ENCODE measurements around the gene FNDC1.
"Not testable (repeated sequence)": the region's sequence is repeated elsewhere in the genome, so short reads cannot be mapped to it uniquely, and the experiment has no call there.

Gene FNDC1

DNA sequence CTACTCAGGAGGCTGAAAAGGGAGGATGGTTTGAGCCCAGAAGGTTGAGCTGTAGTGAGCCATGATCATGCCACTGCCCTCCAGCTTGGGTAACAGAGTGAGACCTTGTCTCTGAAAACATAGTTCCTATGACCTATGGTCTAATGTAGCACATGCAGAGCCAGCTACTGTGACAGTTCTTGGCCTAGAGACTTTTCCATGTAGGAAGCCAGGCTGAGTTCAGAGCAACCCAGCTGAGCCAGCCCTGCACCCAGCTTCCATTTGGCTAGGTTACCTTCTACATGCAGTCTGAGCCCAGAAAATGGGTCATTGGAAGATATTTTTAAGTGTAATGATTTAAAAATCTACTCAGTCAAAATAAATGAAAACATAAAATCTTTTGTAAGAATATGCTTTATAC lies 92.8 kb downstream of the FNDC1 start:
- DNase-seq, result no peak

DNA sequence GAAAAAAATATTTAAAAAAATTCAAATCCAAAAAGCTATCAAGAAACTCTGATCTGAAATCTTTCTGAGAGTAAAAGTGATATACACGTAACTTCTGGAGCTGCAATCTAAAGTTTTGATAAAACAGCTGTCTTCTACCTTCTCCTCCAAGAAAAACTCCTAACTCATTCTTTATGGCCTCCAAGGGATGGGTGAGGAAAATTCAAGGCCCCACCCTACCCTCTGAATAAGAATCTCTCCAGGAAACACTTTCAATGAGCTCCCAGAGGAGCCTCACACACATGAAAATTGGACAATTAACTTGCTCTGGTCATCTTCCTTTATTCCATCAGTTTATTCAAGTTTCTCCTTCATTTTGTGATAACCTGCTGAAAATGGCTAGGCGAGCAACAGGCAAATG lies 93.4 kb downstream of the FNDC1 start:
- no peak for DNase-seq

DNA sequence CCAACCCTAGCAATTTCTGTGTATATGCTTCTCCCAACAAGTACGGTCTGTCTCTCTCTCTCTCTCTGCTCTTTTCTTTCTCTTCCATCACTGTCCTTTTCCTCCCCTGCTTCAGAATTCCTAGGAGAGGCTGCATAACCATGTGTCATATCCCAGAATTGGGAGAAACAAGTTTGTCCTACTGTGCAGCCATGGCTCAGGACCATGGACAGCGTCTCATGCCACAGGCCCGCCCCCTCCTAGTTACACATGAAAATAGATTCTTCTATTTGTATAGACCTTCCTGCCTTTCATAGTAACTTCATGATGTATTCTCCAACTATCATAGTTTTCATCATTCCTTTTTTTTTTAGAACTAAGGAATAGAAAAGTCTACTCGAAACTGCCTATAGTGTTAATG lies 98.0 kb downstream of the FNDC1 start:
- no peak for DNase-seq

GRCh38 chr6:159268511-159268910 lies 99.3 kb downstream of the FNDC1 start:
- DNase-seq, result no peak

GRCh38 chr6:159271257-159271656 lies 102.1 kb downstream of the FNDC1 start:
- no peak for DNase-seq

- no peak for DNase-seq
These were observed 109.4 kb downstream of the FNDC1 start for GRCh38 chr6:159278626-159279025.

DNA sequence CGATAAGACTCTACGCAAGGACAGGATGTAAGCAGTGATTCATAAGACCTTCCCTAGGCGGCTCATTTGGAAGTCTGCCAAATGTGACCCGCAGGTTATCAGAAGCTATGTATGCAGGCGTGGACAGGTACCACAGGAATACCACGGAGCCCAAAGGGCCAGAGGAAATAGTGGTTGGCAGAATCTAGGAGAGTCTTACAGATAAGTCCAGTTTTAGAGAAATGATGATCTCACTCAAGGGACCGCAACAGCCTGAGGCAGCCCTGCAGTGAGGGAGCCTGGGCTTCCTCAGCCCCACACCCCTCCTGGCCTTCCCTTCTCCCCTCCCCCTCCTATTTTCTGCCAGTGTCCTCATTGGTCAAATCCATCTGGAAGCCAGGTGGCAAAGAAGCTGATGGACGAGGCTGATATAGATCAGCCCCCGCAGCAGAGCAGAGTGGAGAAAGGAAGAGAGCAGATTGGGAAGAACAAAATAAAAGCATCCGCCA lies 110.6 kb downstream of the FNDC1 start:
- DNase-seq, result no peak

DNA sequence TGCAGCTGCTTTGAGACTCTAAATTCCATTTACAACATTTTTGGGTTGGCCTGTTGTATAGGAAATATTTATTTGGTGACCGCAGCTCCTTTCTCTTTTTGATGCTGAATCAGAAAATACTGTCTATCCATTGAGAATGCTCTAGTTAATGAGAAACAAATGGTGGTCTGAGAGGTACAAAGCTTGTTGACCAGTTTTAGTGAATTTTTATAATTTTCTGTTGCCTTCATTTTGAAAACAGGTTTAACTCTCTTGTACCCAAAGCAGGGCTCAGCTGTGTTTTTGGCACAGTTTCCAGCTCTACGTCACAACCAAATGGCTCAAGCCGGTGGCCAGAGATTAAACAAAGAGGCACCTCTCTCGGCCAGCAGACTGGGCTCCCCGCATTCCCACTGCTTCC lies 113.2 kb downstream of the FNDC1 start:
- DNase-seq, result no peak

GRCh38 chr6:159284661-159285060 lies 115.5 kb downstream of the FNDC1 start:
- DNase-seq, result not testable (repeated sequence)

DNA sequence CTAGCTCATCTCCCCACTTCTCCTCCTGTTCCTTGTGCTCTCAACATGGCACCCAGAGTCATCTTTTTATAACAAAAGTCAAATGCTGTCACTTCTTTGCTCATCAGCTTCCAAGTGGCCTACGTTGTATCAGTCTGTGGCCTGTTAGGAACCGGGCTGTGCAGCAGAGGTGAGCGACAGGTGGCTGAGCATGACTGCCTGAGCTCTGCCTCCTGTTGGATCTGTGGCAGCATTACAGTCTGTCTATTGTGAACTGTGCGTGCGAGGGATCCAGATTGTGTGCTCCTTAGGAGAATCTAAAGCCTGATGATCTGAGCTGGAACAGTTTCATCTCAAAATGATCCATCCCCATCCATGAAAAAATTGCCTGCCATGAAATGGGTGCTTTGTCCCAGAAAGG lies 129.6 kb downstream of the FNDC1 start:
- no peak for DNase-seq

DNA sequence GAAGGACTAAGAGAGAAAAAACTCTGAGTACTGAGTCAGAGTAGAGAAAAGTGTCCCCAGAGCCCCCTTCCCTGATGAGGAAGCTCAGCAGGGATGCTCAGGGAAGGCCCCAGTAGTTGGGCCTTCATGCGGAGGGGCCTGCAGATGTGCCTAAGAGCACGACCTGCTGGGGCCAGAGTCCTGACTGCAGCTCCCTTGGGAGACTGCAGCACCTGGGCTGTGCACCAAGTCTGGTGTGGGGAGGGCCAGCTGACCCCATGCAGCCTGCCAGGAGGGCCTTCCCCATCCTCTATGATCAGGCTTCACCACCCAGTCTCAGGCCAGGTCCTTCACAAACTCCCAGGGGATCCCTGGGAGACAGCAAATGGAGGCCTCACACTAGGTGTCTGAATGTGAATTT lies 130.4 kb downstream of the FNDC1 start:
- DNase-seq, result no peak

- DNase-seq, result no peak
These were observed 132.1 kb downstream of the FNDC1 start for GRCh38 chr6:159301277-159301676.

GRCh38 chr6:159301810-159302593 lies 132.8 kb downstream of the FNDC1 start:
- DNase-seq, result no peak

DNA sequence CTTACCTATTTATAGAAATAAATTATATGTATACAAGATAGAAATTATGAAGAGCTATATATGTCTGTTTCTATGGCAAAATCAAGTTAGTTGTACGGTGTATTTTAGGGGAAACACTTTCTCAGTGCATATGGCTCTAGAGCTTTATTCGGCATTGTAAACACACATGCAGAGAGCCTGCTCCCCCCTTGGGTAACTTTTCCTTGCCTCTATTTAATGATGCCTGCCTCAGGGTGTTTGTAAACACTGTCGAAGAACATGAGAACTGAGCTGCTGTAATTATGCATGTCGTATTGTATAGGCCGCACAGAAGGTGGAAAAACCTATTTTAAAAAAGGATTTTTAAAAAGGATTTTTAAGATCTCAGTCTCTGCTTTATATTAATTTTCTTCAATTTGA lies 133.4 kb downstream of the FNDC1 start:
- DNase-seq, result no peak

GRCh38 chr6:159303159-159303558 lies 134.0 kb downstream of the FNDC1 start:
- DNase-seq, result no peak

DNA sequence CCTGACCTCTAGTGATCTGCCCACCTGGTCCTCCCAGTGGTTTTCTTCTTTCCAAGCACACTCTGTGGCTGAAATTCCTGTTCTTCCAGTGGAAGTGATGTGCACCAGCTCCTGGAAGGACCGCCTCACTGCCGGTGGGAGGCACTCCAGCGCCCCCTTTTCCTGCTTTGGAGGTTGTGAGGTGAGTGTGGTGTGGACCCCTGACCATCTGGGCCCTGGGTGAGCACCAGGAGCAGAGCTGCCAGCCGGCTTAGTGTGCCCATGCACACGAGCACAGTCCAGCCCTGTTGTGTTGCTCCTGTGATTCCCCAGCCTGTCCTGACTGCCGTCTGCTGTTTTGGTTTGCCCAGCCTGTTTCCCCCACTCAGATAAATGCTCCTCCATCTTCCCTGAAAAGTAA lies 134.6 kb downstream of the FNDC1 start:
- DNase-seq, result no peak

- DNase-seq, result no peak
These were observed 135.4 kb downstream of the FNDC1 start for GRCh38 chr6:159304641-159305040.

GRCh38 chr6:159305159-159305558 lies 136.0 kb downstream of the FNDC1 start:
- DNase-seq, result no peak

DNA sequence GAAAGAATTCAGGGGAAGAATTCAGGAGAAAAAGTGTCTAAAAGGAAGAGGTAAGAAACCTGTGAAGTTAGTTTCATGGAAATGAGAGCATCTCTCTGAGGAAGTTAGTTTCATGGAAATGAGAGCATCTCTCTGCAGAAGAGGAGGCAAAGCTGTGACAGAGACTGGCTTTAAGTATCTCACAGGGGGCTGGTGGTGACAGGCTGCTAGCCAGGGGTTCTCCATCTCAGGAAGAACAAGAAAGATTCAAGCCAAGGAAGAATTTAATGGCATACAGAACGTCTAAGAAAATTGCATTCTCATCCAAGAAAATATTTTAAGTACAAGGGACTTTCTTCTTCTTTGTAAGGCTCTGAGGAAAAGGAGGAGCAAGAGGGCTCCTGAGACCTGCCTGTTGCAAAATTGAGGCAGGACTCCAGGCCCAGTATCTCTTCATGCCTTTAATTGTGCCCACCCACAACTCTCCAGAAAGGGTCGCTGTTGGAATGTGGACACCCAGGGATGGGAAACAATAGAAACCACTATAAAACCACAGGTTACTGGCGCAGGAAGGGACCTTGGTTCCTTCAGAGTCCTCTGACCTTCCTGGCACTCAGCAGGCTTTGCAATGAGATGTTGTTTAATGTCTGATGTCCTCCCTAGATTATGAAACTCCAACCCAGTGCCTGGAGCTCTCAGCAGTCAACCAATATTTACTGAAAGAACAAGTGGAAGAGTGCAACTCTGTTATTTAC lies 136.8 kb downstream of the FNDC1 start:
- DNase-seq, result no peak

DNA sequence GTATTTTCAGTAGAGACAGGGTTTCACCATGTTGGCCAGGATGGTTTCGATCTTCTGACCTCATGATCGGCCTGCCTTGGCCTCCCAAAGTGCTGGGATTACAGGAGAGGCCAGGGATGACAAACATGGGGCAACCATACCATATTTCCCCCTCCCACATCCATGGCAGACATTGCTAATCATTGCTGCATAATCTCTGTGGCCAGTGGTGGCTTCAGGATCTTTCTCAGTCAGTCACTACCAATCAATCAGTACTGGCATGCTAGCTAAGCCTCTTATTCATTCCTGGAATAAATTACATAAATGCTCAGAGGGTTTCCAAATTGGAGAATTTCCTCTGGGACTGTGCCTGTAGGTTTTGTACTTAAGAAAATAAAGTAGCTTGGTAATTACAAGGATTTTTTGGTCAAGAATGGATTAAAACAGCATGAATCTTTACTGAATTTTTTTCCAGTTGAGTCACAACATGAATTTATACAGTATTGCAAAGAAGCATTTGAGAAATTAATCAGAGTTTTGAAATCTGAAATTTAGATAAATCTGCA lies 138.1 kb downstream of the FNDC1 start:
- no peak for DNase-seq

DNA sequence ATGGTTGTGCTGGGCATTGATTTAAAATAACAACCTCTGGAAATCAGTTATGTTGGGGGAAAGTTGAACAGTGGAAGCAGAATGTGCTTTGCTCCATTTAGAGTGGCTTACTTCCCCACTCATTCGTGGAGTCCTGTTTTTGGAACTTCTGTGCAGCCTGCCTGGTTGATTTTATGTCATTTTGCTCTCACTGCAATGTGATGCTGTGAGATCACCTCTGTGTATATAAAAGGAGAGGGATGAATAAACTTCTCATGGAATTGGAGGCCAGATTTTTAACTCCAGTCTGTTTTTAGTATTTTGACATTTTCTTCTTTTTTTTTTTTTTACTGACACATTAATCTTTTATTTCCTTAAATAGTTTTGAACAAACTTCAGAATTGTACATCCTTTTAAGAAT lies 139.0 kb downstream of the FNDC1 start:
- DNase-seq, result no peak

GRCh38 chr6:159309723-159310122 lies 140.5 kb downstream of the FNDC1 start:
- no peak for DNase-seq

- DNase-seq, result no peak
These were observed 142.4 kb downstream of the FNDC1 start for GRCh38 chr6:159311618-159312017.

DNA sequence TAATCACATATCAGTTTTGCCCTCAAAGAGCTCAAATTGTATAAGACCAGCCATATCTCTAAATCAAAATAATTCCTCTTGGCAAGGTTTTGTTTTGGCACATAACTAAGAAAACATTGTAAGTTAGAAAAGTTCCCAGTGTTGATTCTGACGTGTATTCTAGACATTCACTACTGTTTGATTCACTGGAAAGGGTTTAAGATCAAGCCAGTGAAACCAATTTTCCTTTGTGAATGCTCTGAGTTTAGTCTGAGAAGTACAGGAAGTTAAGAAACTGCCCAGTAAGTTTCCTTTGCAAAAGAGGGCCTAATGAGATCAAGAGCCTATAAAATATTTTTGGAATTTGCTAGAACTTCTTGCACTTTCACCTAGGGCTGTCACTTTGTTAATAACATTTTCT lies 143.0 kb downstream of the FNDC1 start:
- DNase-seq, result no peak
